HepG2 (cell line): ENCODE data around the gene CCND1. TPM values are rescaled to one million over a fixed set of nuclear protein-coding genes. Genes with fewer than 3 reads are reported as not detected.
A peak's percentile ranks its signal among the peaks of the same experiment; 100 is the strongest.

Source experiments
- AFF4 ChIP-seq: sonication (generic); formaldehyde crosslinking; IDR thresholded peaks from 2 replicates; pipeline ENCODE4 v1.4.0; 2020; ENCODE audit warnings: missing genetic modification reagents
- AKAP8 ChIP-seq: sonication (generic); formaldehyde crosslinking; IDR thresholded peaks from 2 replicates; pipeline ENCODE4 v1.5.1; 2020; ENCODE audit warnings: mild to moderate bottlenecking, missing genetic modification reagents
- CBX5 ChIP-seq: sonication (generic); formaldehyde crosslinking; IDR thresholded peaks from 2 replicates; pipeline ENCODE4 v1.4.0; 2020; ENCODE audit warnings: missing genetic modification reagents, borderline replicate concordance
- ELF3 ChIP-seq: IDR thresholded peaks from 2 replicates; pipeline ENCODE4 v1.6.1; 2016; ENCODE audit warnings: missing genetic modification reagents, missing compliant biosample characterization
- HHEX ChIP-seq: IDR thresholded peaks from 2 replicates; pipeline ENCODE4 v1.6.1; 2016; ENCODE audit warnings: control low read depth
- HNF1A ChIP-seq, 2 experiments: sonication (generic) in 1 of 2; formaldehyde crosslinking in 1 of 2; IDR thresholded peaks; 2 replicates each; pipeline versions ENCODE4 v1.4.0 to v1.6.1; 2016 to 2020; ENCODE audit warnings: borderline replicate concordance in 1 of 2, low read depth in 1 of 2, mild to moderate bottlenecking in 1 of 2, missing genetic modification reagents in 1 of 2
- PRDM10 ChIP-seq: sonication (generic); formaldehyde crosslinking; IDR thresholded peaks from 2 replicates; pipeline ENCODE4 v1.4.0; 2020; ENCODE audit warnings: low read depth, missing genetic modification reagents
- RBM22 ChIP-seq: fragments of 200-400 bp; formaldehyde crosslinking; optimal IDR thresholded peaks from 2 replicates; pipeline ENCODE3; 2017; ENCODE audit warnings: mild to moderate bottlenecking, low read length, moderate library complexity
- SNAPC2 ChIP-seq: sonication (generic); formaldehyde crosslinking; IDR thresholded peaks from 2 replicates; pipeline ENCODE4 v1.8.1; 2022; ENCODE audit warnings: mild to moderate bottlenecking, missing genetic modification reagents
- STAT6 ChIP-seq: sonication (generic); formaldehyde crosslinking; IDR thresholded peaks from 2 replicates; pipeline ENCODE4 v1.4.0; 2020; ENCODE audit warnings: missing genetic modification reagents, mild to moderate bottlenecking, borderline replicate concordance
- TBX3 ChIP-seq: fragments of 450-650 bp; IDR thresholded peaks from 2 replicates; pipeline ENCODE4 v1.6.1; 2017; ENCODE audit warnings: antibody characterized with exemption, mild to moderate bottlenecking, inconsistent platforms, borderline replicate concordance
- ZNF670 ChIP-seq: sonication (generic); formaldehyde crosslinking; IDR thresholded peaks from 2 replicates; pipeline ENCODE4 v1.8.0; 2022; ENCODE audit warnings: mild to moderate bottlenecking, missing genetic modification reagents, borderline replicate concordance
- ZNF775 ChIP-seq: sonication (generic); formaldehyde crosslinking; IDR thresholded peaks from 2 replicates; pipeline ENCODE4 v1.4.0; 2020; ENCODE audit warnings: missing genetic modification reagents, mild to moderate bottlenecking, moderate library complexity, borderline replicate concordance
- polyA plus RNA-seq, 8 experiments: library from polyadenylated mRNA; depleted of rRNA in 3 of 8; stranded (reverse) in 7 of 8; unstranded in 1 of 8; fragments of >200 nt; fragmentation: Illumina TruSeq in 4 of 8; extraction: Trizol in 4 of 8; gene quantifications; 2 replicates each; pipeline versions ENCODE4 v1.2.1 to v1.2.3, GENCODE V29; 2011 to 2016; ENCODE audit warnings: low read depth in 4 of 8, missing spikeins in 1 of 8, mixed read lengths in 1 of 8; ENCODE audit not compliant: insufficient read depth in 1 of 8
- total RNA-seq, 5 experiments: library from RNA; depleted of rRNA; stranded (reverse); fragments of >200 nt; fragmentation: Illumina TruSeq; extraction: Trizol; gene quantifications; 2 replicates each; pipeline ENCODE4 v1.2.3, GENCODE V29; 2016; ENCODE audit warnings: low read depth in 1 of 5

CCND1 gene
- total and polyA plus RNA-seq, 2 of the 13 experiments (the other 11 are each of a cell fraction or from before 2014, with no cell fraction given) = 107 to 136 TPM

- no peak for TF ChIP-seq PRDM10 (CRISPR knock-in tag)
- TF ChIP-seq SNAPC2 (CRISPR knock-in tag) = no peak
- no peak for TF ChIP-seq HHEX (CRISPR knock-in tag)
- TF ChIP-seq HNF1A (IDR thresholded peaks at IDR 0.05; ENCODE audit: low read depth) = no peak
- TF ChIP-seq HNF1A (CRISPR knock-in tag; IDR thresholded peaks at IDR 0.05; ENCODE audit: borderline replicate concordance) = no peak
- no peak for TF ChIP-seq TBX3
- peak; percentile 25; the same call in 1 of the 2 replicates for TF ChIP-seq CBX5
- TF ChIP-seq AKAP8 (CRISPR knock-in tag) = no peak
- TF ChIP-seq ELF3 (CRISPR knock-in tag) = peak; percentile 74
- no peak for TF ChIP-seq AFF4
- TF ChIP-seq ZNF775 (CRISPR knock-in tag) = no peak
- no peak for TF ChIP-seq RBM22
- no peak for TF ChIP-seq STAT6 (CRISPR knock-in tag)
- no peak for TF ChIP-seq ZNF670 (CRISPR knock-in tag)
Observed at GRCh38 chr11:69700278-69701140, 59.6 kb downstream of the CCND1 start (continued).
